CD4-positive, alpha-beta T cell treated with Interleukin-21 for 1 hour (primary cell): ENCODE measurements around the gene ATP1A4.

Source experiments
- DNase-seq: peaks from one replicate; pipeline ENCODE4 v3.0.0-alpha.2; 2020

ATP1A4 gene

GRCh38 chr1:160207771-160208556 lies 56.6 kb downstream of the ATP1A4 start:
- no peak for DNase-seq

DNA sequence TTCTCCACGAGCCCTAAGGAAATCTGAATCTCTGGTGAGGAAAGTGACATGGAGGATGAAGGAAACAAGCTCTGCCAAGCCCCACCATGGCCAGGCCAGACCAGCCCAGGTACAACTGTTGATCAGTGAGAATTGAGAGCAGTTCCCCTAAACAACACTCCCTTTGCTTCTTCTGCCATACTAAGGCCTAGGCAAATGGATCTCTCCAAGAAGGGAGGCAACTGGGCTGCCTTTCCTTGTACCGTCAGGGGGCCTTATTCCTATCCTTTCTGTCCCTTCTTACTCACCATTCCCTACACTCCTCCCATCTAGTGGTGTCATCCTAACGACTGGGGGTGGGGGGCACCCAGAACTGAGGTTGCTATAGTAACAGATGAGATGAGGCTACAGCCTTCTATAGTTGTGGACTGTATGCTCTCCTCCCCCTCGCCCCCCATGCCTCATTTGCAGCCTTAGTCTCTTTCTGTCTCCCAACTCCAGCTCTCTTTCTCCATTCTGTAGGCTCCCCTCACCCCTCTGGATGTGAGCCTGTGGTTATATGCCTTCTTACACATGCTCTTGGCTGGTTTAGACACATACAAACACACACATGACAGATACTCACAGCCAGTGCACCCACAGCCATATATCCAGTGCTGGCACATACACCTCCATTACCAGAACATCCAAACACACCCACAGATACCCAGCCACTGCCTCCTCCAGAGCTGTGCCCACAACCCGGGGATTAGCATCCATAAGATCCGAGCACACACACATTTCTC lies 57.3 kb downstream of the ATP1A4 start:
- no peak for DNase-seq

DNA sequence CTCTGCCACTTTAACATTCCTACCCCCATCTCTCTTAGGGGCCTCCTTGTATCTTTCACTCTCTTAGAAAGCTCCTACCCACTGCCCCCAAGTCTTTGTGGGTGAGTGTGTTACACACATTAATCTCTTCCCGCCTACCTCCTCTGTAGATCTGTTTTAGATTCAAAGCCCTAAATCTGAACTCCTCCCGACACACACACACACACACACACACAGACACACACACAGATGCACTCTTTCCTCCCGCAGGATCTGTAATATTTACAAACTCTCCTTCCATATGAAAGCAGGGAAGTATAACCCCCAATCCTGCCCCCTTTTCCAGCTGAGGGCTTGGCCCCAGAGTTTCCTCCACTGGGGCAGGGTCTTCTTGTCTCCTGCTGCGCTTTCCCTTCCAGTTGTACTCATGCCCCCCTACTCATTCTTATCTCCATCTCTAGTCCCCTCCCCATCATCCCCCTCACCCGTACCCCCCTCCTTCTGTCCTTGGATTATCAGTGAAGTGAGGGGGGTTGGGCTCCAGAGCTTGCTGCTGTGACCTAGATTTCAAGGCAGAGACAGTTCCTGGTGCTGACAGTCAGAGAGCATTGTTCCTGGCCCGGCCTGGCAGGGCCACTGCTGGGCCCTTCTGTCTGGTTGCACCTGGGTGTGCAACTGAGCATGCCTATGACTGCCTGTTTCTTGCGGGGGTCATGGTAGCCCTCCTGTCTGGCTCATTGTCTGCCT lies 58.1 kb downstream of the ATP1A4 start:
- no peak for DNase-seq

DNA sequence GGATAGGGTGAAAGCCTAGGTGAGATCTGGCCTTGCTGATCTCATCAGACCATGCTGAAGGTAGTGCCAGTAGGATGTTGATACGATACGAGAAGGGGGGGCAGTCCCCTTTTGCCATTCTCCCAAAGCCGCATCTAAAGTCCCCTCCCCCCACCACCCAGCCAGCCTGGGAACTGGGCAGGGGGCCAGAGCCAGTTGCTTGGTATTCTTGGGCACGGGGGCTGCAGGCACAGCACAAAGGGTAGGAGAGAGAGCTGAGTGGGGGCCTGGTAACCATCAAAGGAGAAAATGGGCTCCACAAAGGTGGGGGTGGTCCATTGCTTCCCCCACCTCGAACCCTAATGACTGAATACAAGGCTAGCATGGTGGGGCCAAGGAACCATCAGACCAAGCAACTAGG lies 59.2 kb downstream of the ATP1A4 start:
- no peak for DNase-seq

DNA sequence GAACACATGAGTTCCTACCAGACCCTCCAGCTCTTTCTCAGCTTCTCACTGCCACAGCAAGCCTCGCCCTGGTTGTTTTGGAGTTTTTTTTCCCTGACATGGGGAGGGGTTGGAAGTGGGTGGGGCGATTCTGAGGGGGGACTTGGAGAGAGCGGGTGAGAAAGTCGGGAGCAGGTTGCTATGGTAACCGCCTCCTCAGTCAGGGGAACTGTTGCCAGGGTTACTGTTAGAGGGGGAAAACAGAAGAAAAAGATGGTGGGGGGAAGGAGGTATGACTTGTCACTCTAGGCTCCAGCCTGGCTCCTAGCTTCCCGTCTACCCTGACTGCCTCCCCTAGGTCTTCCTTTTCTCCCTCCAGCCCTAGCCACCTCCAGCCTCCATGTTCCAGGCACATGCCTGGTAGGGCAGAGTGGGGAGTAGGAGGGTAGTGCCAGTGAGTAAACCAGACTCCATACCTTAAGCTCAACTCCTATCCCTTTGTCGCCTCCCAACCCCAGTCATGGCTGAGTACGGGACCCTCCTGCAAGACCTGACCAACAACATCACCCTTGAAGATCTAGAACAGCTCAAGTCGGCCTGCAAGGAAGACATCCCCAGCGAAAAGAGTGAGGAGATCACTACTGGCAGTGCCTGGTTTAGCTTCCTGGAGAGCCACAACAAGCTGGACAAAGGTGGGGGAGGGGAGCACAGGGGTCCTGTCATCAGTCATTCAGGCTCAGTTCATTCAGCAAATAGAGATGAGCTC lies 59.8 kb downstream of the ATP1A4 start:
- DNase-seq = no peak

- no peak for DNase-seq
Observed at GRCh38 chr1:160214481-160215140, 63.2 kb downstream of the ATP1A4 start.

DNA sequence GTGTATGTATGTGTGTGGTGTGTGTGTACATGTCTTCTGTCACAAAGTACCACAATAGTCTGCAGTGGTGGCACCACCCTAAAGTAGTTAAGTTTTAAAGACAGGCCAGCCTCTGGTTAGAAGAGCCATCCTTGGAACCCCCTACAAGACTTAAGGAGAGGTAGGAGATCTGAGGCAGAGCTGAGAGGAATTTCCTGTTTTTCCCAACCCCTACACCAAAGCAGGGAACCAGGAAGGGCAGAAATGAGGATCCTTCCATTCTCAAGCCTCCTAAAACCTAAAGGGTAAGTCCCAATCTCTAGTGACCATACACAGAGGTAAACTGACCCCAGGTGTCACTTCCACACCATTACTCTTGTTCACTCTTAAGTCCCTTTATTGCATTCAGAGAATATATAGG lies 64.9 kb downstream of the ATP1A4 start:
- no peak for DNase-seq

DNA sequence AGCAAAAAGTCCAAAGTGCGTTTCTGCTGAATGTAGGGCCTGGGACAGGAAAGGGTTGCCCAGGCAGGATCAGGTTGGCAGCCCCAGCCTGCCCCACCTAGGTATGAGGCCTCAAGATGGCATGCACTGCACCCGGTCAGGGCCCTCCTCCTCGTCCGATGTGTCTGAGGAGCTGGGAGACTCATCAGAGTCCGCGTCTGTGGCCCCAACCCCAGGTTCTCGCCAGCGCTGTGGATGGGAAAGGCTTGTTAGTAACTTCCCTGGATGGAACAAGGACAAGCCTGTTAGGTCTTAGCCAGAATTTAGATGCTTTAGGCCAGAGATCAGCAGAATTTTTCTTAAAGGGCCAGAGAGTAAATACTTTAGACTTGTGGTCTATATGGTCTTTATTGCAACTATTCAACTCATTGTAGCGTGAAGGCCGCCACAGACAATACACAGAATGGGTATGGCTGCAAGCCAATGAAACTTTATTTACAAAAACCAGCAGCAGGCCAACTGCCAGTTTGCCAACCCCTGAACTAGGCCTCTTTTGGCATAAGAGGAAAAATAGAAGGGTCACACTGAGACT lies 66.2 kb downstream of the ATP1A4 start:
- DNase-seq = no peak

DNA sequence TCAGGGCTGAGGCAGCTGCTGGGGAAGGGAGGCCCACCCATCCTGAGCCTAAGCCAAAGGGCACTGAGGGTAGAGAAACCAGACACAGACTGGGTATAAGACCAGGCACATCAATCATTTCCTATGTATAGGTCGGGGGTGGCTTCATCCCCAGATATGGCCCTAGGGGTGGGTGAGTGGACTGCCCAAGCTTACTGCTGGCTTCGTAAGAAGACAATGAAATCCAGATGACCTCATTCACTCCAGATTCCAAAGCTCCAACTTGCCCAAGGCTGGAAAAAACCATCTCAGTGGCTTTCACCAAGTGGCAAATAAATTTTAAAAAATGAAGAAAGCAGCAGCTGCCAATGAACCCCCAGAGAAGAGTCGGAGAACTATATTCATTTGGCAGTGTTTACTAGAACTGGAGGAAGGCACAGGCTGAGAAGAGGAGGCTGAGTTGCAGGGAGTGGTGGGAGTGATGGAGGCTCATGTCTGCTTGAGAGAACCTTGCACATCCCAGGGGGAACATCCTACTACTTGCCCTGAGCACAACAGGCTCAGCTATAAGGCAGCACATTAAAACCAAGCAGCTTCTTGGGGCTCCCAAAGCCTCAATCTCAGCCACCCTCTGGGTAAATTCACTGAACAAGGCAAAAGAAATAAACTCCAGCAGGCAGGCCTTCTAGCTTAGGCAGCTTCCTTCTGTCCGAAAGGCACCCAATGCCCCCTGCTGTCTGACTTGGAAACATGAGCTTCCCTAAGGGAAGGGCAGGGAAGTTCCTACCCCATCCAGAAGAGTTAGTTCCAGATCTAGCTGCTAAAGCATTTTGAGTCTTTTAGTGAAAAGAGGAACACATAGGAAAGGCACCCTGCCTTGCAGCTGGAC lies 67.9 kb downstream of the ATP1A4 start:
- DNase-seq = no peak

- no peak for DNase-seq
Observed at GRCh38 chr1:160220301-160220700, 68.9 kb downstream of the ATP1A4 start.

- DNase-seq = no peak
Observed at GRCh38 chr1:160221089-160221488, 69.7 kb downstream of the ATP1A4 start.

- DNase-seq = no peak
Observed at GRCh38 chr1:160222546-160222945, 71.1 kb downstream of the ATP1A4 start.

DNA sequence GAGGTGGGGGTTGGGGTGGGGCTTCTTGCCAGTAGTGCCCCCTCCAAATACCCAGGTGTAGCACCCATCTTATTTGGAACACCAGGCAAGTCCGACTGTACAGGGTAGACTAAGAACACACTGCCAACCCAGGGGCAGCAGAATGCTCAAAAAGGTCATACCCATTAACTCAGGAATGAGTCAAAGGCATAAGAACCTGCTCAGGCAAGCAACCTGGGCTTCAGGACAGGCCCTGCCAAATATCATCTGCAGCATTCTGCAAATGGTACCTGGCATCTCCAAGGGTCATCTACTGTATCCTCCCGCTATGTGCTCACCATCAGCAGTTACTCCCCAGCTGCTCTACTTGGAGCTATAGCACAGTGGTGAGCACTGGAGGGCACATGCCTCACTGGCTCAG lies 73.2 kb downstream of the ATP1A4 start:
- DNase-seq = no peak

- DNase-seq = no peak
Observed at GRCh38 chr1:160225345-160225744, 73.9 kb downstream of the ATP1A4 start.

GRCh38 chr1:160226623-160227022 lies 75.2 kb downstream of the ATP1A4 start:
- no peak for DNase-seq

- DNase-seq = no peak
Observed at GRCh38 chr1:160227034-160227433, 75.6 kb downstream of the ATP1A4 start.

- DNase-seq = no peak
Observed at GRCh38 chr1:160227561-160227960, 76.2 kb downstream of the ATP1A4 start.

GRCh38 chr1:160228431-160228830 lies 77.0 kb downstream of the ATP1A4 start:
- no peak for DNase-seq

DNA sequence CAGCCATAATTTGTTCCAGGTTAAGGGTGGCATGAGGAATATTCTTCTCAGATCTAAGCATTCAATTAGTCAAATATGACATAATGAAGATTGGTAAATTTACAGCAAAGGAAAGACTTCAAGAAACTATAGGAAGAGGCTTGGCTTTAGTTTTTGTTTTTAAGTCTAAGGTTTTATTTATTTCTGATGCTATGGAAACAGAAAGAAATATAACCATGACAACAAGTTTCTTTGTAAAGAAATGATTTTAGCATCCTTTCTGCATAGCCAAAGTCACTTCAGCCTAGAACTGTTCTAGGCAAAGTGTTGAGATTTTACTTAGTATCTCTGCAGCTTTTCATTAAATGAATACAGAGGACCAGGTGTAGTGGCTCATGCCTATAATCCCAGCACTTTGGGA lies 81.5 kb downstream of the ATP1A4 start:
- DNase-seq = no peak
